ENCODE results near the gene LRRC59.

DNA sequence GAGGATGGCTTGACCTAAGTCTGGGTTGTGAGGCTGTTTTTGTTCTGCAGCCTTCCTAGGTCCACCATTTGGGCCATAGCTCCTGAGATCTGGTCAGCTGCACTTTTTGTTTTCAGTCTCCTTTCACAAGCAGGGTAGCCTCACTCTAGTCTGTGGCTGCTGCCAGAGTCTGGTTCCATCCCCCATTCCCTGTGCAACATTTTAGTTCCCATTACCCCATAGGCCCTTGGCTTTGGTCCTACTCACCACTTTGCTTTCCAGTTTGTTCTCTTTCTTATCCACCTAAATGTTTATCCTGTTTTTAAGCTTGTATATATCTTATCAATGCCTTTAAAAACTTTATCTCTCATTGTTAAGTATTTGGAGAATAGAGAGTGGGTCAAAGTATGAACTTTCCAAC, 57.9 kb downstream of the LRRC59 start:
- TF ChIP-seq PRDM15 (CRISPR knock-in tag; IDR thresholded peaks at IDR 0.05) (no peak), ZNF138 (CRISPR knock-in tag; conservative IDR thresholded peaks at IDR 0.05) (no peak), ELF4 (CRISPR knock-in tag; IDR thresholded peaks at IDR 0.05; ENCODE audit: low read depth) (no peak), ZNF219 (CRISPR knock-in tag; IDR thresholded peaks at IDR 0.05; ENCODE audit: borderline replicate concordance) (no peak), CTCF (IDR thresholded peaks at IDR 0.05) (no peak), E2F4 (CRISPR knock-in tag; IDR thresholded peaks at IDR 0.05; ENCODE audit: borderline replicate concordance, low read depth) (no peak), NR2C2 (CRISPR knock-in tag; IDR thresholded peaks at IDR 0.05) (no peak), ATF6 (CRISPR knock-in tag; IDR thresholded peaks at IDR 0.05) (no peak), KAT7 (CRISPR knock-in tag; IDR thresholded peaks at IDR 0.05; ENCODE audit: borderline replicate concordance) (no peak), USF2 (CRISPR knock-in tag; IDR thresholded peaks at IDR 0.05) (no peak), IRF1 (CRISPR knock-in tag; IDR thresholded peaks at IDR 0.05) (no peak)
